Hematopoietic multipotent progenitor cell treated with erythropoietin and hydrocortisone succinate and interleukin-3 and kit ligand, for 15 days (in vitro differentiated cells): ENCODE data around the gene AGPAT2.

Experiments used
- DNase-seq: peaks from one replicate; pipeline ENCODE4 v3.0.0-alpha.2; 2015; ENCODE audit warnings: low spot score

AGPAT2 gene

DNA sequence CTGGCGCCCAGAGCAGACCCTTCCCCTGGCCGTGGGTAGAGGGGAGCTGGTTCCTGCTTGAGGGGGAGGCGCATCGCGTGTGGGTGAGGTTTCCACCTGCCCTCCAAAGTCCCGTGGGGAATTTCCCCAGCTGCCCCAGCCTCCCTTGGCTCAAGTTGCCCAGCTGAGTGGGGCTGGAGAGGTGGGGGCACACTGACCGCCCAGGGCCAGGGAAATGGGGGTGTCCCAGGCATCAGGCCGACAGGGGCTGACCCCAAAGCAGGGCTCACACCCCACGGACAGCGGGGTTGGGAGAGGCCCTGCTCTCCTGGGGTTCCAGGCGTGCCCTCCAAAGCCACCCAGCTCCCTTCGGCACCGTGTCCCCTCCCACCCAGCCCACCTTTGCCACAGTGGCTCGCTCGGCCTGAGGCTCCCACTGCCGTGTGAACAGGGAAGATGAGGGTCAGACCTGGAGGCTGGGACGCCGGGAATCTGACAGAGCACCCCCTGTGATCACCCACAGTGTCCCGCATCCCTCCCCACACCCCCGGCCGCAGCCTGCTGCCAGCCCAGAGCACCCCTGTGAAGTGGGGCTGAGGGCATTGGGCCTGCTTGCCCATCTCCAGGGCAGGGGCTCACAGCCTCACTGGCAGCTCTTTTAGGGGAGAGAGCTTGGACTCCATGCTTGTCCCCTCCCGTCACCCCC, 25.5 kb downstream of the AGPAT2 start:
- no peak for DNase-seq

- DNase-seq = no peak
These were observed 26.2 kb downstream of the AGPAT2 start for GRCh38 chr9:136660971-136661550.

- no peak for DNase-seq
These were observed 27.1 kb downstream of the AGPAT2 start for GRCh38 chr9:136659861-136660784.

DNA sequence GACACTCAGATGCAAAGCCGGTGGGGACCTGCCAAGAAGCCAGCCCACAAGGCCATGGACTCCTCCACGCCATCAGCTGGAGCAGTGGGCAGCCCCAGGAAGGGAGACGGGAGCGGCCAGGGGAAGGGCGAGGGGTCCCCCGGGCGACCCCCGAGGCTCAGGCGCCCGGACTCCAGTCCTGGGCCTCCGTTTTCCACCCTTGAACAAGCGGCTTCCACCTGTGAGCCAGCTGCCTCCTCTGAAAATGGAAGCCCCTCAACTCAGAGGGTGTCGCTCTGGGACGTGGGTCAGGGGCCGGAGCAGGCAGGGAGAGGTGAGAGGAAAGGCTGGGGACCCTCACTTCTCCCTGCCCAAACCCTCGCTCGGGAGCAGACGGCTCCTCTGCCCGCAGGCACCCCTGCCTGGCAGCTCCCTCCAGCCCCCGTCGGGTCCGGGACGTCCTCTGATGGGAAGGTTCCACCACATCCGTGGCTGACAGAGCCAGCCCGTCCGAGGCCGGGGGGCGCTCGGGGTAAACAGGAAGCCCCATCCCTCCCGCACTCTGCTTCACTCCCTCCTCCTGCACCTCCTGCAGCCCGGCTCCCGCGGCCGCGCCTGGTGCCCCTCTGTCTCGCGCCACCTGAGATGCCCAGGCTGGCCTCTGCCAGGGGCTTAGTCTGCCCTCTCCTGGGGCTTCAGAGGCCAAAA, 28.3 kb downstream of the AGPAT2 start:
- no peak for DNase-seq

GRCh38 chr9:136657974-136658848, 29.0 kb downstream of the AGPAT2 start:
- no peak for DNase-seq

DNA sequence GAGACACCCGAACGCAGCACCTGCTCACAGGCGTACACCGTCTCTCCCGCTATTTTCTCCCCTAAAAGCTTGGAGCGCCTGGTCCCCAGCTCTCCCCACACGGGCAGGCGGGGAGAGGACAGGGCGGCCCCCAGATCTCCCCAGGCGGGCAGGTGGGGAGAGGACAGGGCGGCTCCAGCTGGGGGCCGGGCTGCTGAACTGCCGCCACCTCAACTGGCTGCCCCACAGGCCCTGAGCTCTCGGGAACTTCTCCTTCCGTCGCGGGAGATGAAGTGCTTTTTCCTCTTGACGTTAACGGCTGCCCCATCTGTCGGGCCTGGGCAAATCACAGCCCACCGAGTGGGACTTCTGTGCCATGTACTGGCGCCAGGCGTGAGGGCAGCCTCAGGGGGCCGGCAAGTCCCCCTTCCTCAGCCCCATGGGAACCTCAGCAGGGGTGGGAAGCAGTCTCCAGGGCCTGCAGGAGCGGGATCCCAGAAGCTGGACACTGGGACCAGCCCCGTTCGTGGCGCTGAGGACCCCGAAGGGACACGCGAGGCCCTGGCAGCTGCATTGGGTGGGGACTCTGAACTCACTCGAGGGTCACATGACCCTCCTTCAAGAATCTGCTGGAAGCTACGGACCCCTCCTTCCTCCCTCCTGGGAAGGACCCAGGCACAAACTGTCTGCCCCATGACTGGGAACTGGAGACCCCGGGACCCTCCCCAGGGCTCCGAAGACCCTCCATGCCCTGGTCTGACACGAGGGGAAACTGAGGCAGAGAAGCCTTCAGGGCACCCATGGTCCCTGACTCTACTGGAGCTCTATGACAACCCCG, 30.3 kb downstream of the AGPAT2 start:
- DNase-seq = no peak

DNA sequence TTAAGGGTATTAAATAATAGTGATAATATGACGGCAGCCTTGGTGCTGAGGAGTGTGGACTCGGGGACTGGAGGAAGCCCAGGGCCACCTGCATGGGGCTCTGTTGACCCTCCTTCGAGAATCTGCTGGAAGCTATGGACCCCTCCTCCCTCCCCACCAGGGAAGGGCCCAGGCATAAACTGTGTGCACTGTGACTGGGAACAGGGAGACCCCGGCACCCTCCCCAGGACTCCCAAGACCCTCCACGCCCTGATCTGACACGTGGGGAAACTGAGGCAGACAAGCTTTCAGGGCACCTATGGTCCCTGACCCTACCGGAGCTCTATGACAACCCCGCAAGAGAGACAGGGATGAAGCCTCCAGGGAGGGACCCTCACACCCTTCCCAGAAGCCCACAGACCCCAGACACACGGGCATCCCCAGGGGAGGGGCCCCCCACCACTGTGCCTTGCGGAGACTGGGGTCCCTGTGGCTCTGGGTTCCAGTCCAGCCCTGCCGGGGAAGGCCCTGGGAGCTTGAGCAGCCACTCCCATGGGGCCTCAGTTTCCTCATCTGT, 31.0 kb downstream of the AGPAT2 start:
- no peak for DNase-seq

GRCh38 chr9:136655536-136656182, 31.6 kb downstream of the AGPAT2 start:
- no peak for DNase-seq

GRCh38 chr9:136654820-136655535, 32.3 kb downstream of the AGPAT2 start:
- no peak for DNase-seq

DNA sequence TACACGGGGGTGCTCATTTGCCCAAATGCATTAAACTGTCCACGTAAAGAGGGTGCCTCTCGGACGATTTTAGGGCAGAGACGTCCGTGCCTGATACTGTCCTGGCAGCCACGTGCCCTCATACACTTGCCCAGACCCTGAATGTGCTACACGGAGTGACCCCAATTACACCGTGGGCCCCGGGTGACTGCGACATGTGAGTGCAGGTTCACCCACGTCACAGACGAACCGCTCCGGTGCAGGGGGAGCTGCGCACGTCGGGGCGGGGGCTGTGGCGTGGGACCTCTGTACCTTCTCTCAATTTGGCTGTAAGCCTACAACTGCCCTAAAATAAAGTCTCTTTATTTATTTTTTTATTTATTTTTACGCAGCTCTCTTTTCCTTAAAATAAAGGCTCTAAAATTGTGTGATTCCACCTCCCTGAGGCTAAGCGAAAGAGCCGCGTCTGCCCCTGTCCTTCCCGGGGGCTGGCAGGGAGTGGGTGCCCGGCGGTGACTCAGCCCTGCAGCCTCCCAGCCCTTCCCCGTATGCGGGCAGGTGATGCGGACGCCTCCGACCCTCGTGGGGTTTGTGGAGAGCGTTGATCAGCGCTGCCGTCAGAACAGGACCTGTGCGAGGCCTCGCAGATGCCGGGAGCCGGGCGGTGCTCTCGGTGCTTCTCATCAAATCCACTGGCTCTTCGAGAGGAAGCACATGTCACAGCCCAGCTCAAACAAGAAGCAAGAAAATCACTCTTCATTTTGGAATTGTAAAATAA, 33.8 kb downstream of the AGPAT2 start:
- DNase-seq = no peak

GRCh38 chr9:136651860-136652259, 35.4 kb downstream of the AGPAT2 start:
- no peak for DNase-seq

DNA sequence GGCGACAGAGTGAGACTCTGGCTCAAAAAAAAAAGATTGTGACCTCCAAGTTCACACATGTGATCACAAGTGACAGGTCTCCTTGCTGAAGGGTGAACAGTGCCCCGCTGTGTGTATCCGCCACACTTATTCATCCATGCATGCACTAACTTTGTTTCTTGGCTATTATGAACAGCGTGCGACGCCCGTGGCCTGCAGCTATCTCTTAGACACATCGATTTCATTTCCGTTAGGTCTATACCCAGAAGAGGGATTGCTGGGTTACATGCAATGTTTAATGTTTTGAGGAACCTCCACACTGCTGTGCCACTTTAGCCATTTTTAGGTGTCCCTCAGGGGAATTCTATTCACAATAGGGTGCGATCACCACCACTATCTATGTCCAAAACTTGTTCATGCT, 36.6 kb downstream of the AGPAT2 start:
- no peak for DNase-seq

- DNase-seq = no peak
These were observed 37.2 kb downstream of the AGPAT2 start for GRCh38 chr9:136650021-136650420.

DNA sequence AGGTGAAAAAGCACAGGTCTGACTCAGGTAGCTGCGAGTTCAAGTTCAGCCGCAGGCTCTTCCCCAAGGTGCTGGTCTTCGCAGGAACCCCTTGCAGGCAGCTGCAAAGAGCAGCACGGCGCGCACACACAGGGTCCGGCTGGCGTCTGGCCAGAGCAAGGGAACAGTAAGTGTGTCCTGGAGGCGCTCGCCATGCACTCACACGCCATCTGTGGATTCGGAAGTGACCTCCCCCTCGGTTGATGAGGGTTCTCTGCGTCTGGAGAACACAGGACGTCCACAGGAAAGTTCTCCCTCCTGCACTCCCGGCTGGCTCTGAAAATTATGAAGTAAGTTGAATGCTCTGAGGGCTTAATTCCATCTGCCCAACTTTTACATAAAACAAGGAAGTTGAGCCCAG, 38.5 kb downstream of the AGPAT2 start:
- no peak for DNase-seq

GRCh38 chr9:136646827-136647711, 40.2 kb downstream of the AGPAT2 start:
- DNase-seq = no peak

DNA sequence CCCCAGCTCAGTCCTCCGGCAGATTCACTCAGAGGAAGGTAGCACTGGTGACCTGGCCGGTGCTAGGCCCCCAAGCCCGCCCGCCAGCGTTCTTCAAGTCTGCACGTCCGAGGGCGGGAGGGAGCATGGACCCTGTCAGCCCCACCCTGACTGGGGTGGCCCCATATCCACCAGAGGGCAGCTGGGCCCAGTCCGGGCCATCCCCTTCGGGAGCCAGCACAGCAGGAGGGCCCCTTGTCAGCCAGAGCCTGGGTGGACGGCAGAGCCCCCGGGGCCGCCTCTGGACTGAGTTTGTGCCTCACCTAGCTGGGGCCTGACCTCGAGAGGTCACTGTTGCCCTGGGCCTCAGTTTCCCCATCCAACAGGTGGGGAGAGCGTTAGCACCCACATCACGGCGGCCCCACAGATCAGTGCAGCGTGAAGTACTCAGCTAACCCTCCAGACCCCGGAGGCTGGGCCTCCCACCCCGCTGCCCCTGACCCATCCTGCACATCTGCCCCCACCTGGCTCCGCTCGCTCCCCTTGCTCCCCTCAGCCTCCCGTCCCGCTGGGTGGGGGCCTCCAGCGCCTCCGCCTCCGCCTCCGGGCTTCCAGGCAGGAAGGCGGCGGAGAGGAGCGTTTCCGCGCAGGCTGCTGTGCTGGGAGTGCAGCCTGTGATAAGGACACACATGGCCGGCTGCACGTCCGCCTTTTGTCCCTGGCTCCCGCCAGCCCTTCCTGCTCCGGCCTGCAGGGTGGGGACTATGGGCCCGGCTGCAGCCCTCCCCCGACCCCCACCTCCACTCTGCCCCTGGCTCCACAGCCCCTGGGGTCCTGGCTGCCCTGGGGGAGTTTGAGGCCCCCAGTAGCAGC, 41.1 kb downstream of the AGPAT2 start:
- DNase-seq = peak; percentile 38
